H1 (cell line): Measurements from ENCODE around the gene MYLK. TPM values are rescaled to one million over a fixed set of nuclear protein-coding genes. Genes with fewer than 3 reads are reported as not detected.

Experiments used
- CTCF ChIA-PET: fragments of 300-600 bp; sonication (Branson Sonifier 250); formaldehyde crosslinking; loops from one replicate; lab custom pipeline; 2021; ENCODE audit not compliant: partially characterized antibody; lab: Charles Lee
- POLR2A ChIA-PET: fragments of 300-600 bp; sonication (Branson Sonifier 250); formaldehyde crosslinking; loops from one replicate; lab custom pipeline; 2021; ENCODE audit warnings: inconsistent platforms; ENCODE audit not compliant: partially characterized antibody; lab: Charles Lee
- DNase-seq, 2 experiments: peaks; one replicate each; pipeline versions ENCODE4 v3.0.0 to v3.0.0-alpha.2; 2010 to 2022; ENCODE audit warnings: low spot score in 2 of 2, low read depth in 1 of 2, mixed read lengths in 1 of 2
- FAIRE-seq: peaks from 2 replicates; lab custom pipeline; 2011; peaks lifted over from hg19 to GRCh38; lab: Jason Lieb, UNC
- H2AFZ ChIP-seq: 2 replicates; pipeline ENCODE4 v1.8.1; 2012; ENCODE audit warnings: low read length, inconsistent platforms
- H2AK5ac ChIP-seq: 2 replicates; pipeline ENCODE4 v1.6.1; 2013; ENCODE audit warnings: low read depth, low read length
- H2BK120ac ChIP-seq: replicated peaks from 2 replicates; pipeline ENCODE3; 2013; ENCODE audit warnings: low read depth, low read length, inconsistent platforms
- H2BK12ac ChIP-seq: 2 replicates; pipeline ENCODE4 v1.6.1; 2013; ENCODE audit warnings: low read depth, low read length
- H2BK15ac ChIP-seq: 2 replicates; pipeline ENCODE4 v1.6.1; 2013; ENCODE audit warnings: low read length
- H2BK20ac ChIP-seq: 2 replicates; pipeline ENCODE4 v1.6.1; 2013; ENCODE audit warnings: low read length
- H2BK5ac ChIP-seq: 2 replicates; pipeline ENCODE4 v1.6.1; 2013; ENCODE audit warnings: low read depth, low read length
- H3K14ac ChIP-seq: 2 replicates; pipeline ENCODE4 v1.6.1; 2013; ENCODE audit warnings: inconsistent platforms; ENCODE audit not compliant: insufficient read length
- H3K18ac ChIP-seq: 2 replicates; pipeline ENCODE4 v1.6.1; 2013; ENCODE audit warnings: low read length; ENCODE audit errors: extremely low read depth
- H3K23ac ChIP-seq: 2 replicates; pipeline ENCODE4 v1.6.1; 2013; ENCODE audit warnings: inconsistent platforms; ENCODE audit not compliant: insufficient read length
- H3K23me2 ChIP-seq: 2 replicates; pipeline ENCODE4 v1.6.1; 2013; ENCODE audit warnings: low read depth, low read length
- H3K27ac ChIP-seq: 2 replicates; pipeline ENCODE4 v1.6.1; 2011; ENCODE audit warnings: low read depth, low read length, inconsistent platforms
- H3K27me3 ChIP-seq, 4 experiments: replicated peaks in 1 of 4; 1 replicate in 1 of 4; 2 replicates in 3 of 4; pipeline versions ENCODE4 v1.6.1 to v1.8.1; 2011 to 2013; ENCODE audit warnings: low read length in 3 of 4, mild to moderate bottlenecking in 3 of 4, inconsistent platforms in 2 of 4, mixed read lengths in 2 of 4, moderate library complexity in 1 of 4; ENCODE audit not compliant: control insufficient read depth in 3 of 4, insufficient read depth in 3 of 4; ENCODE audit errors: extremely low read depth in 1 of 4
- H3K36me3 ChIP-seq, 4 experiments: 2 replicates each; pipeline versions ENCODE4 v1.6.1 to v1.8.1; 2011 to 2013; ENCODE audit warnings: mild to moderate bottlenecking in 4 of 4, low read length in 3 of 4, moderate library complexity in 2 of 4, control low read depth in 1 of 4, inconsistent platforms in 1 of 4; ENCODE audit not compliant: insufficient read depth in 4 of 4, control insufficient read depth in 2 of 4
- H3K4ac ChIP-seq: replicated peaks from 2 replicates; pipeline ENCODE3; 2013; ENCODE audit warnings: low read length, low read depth, mixed read lengths, inconsistent platforms; ENCODE audit not compliant: insufficient read length
- H3K4me1 ChIP-seq, 4 experiments: replicated peaks in 1 of 4; 1 replicate in 1 of 4; 2 replicates in 3 of 4; pipeline versions ENCODE4 v1.6.1 to v1.8.1; 2011 to 2013; ENCODE audit warnings: low read length in 3 of 4, inconsistent platforms in 2 of 4, mixed read lengths in 1 of 4; ENCODE audit not compliant: insufficient read depth in 4 of 4, control insufficient read depth in 3 of 4
- H3K4me2 ChIP-seq, 2 experiments: 2 replicates each; pipeline versions ENCODE4 v1.6.1 to v1.8.1; 2011 to 2013; ENCODE audit warnings: low read depth in 2 of 2, low read length in 2 of 2, control low read depth in 1 of 2, inconsistent platforms in 1 of 2, mild to moderate bottlenecking in 1 of 2; ENCODE audit not compliant: insufficient read depth in 1 of 2
- H3K4me3 ChIP-seq, 4 experiments: fragments of 200-600, 300-600 bp in 1 of 4; sonication (generic), shearing (Covaris generic), sonication (Bioruptor Twin) in 1 of 4; 2 replicates each; pipeline versions ENCODE4 v1.5.1 to v1.8.1; 2011 to 2016; ENCODE audit warnings: low read length in 4 of 4, low read depth in 3 of 4, control low read depth in 2 of 4, inconsistent platforms in 2 of 4, mild to moderate bottlenecking in 2 of 4, mixed read lengths in 1 of 4, moderate library complexity in 1 of 4; ENCODE audit not compliant: insufficient read depth in 2 of 4; ENCODE audit errors: extremely low read depth in 1 of 4
- H3K56ac ChIP-seq: replicated peaks from 2 replicates; pipeline ENCODE3; 2013; ENCODE audit warnings: low read depth, mild to moderate bottlenecking, mixed read lengths, low read length, inconsistent platforms; ENCODE audit not compliant: insufficient read length
- H3K79me1 ChIP-seq: 2 replicates; pipeline ENCODE4 v1.6.1; 2013; ENCODE audit warnings: low read depth, low read length, control low read depth
- H3K79me2 ChIP-seq, 2 experiments: 2 replicates each; pipeline versions ENCODE4 v1.6.1 to v1.8.1; 2012 to 2013; ENCODE audit warnings: low read length in 2 of 2, mild to moderate bottlenecking in 2 of 2, inconsistent platforms in 1 of 2; ENCODE audit not compliant: insufficient read depth in 2 of 2, control insufficient read depth in 1 of 2
- H3K9ac ChIP-seq, 4 experiments: replicated peaks in 1 of 4; 1 replicate in 1 of 4; 2 replicates in 3 of 4; pipeline versions ENCODE4 v1.6.1 to v1.8.1; 2011 to 2013; ENCODE audit warnings: low read depth in 3 of 4, low read length in 3 of 4, control low read depth in 2 of 4, mild to moderate bottlenecking in 2 of 4, moderate library complexity in 2 of 4, inconsistent platforms in 1 of 4; ENCODE audit errors: extremely low read depth in 1 of 4
- H3K9me3 ChIP-seq, 2 experiments: 2 replicates each; pipeline versions ENCODE4 v1.6.1 to v1.8.1; 2012 to 2013; ENCODE audit warnings: mild to moderate bottlenecking in 2 of 2, moderate library complexity in 2 of 2, control low read depth in 1 of 2, inconsistent platforms in 1 of 2, low read depth in 1 of 2, low read length in 1 of 2, mixed read lengths in 1 of 2; ENCODE audit not compliant: insufficient read depth in 2 of 2
- H4K20me1 ChIP-seq, 2 experiments: replicated peaks in 1 of 2; 2 replicates each; pipeline versions ENCODE3 to v1.8.1; 2011 to 2013; ENCODE audit warnings: inconsistent platforms in 2 of 2, low read length in 2 of 2, mild to moderate bottlenecking in 1 of 2; ENCODE audit not compliant: insufficient read depth in 2 of 2, control insufficient read depth in 1 of 2
- H4K5ac ChIP-seq: 2 replicates; pipeline ENCODE4 v1.6.1; 2013; ENCODE audit warnings: low read length, low read depth, mixed read lengths, inconsistent platforms; ENCODE audit not compliant: insufficient read length
- H4K8ac ChIP-seq: 2 replicates; pipeline ENCODE4 v1.8.0; 2013; ENCODE audit warnings: mild to moderate bottlenecking, moderate library complexity, low read length, inconsistent platforms; ENCODE audit not compliant: insufficient read depth; ENCODE audit errors: extremely low read depth
- H4K91ac ChIP-seq: replicated peaks from 2 replicates; pipeline ENCODE3; 2013; ENCODE audit warnings: low read length, mixed read lengths, inconsistent platforms; ENCODE audit not compliant: insufficient read length
- BCL11A ChIP-seq, 2 experiments: IDR thresholded peaks; one replicate each; pipeline ENCODE4 v1.6.1; 2011; ENCODE audit warnings: low read depth in 2 of 2, low read length in 2 of 2, mild to moderate bottlenecking in 2 of 2
- CHD2 ChIP-seq: IDR thresholded peaks from 2 replicates; pipeline ENCODE4 v1.6.1; 2012; ENCODE audit warnings: low read length, improper control_type of control experiment
- CREB1 ChIP-seq: IDR thresholded peaks from 2 replicates; pipeline ENCODE4 v1.6.1; 2012; ENCODE audit warnings: inconsistent platforms
- EP300 ChIP-seq, 2 experiments: IDR thresholded peaks; 1 replicate in 1 of 2; 2 replicates in 1 of 2; pipeline ENCODE4 v1.6.1; 2011 to 2012; ENCODE audit warnings: low read depth in 2 of 2, low read length in 2 of 2, mild to moderate bottlenecking in 2 of 2, borderline replicate concordance in 1 of 2, inconsistent platforms in 1 of 2, moderate library complexity in 1 of 2
- FOSL1 ChIP-seq: IDR thresholded peaks from 2 replicates; pipeline ENCODE4 v1.6.1; 2011; ENCODE audit warnings: mild to moderate bottlenecking, low read depth, low read length, moderate library complexity; ENCODE audit not compliant: insufficient read depth
- MAFK ChIP-seq: IDR thresholded peaks from 2 replicates; pipeline ENCODE4 v1.6.1; 2012; ENCODE audit warnings: low read depth, mild to moderate bottlenecking, improper control_type of control experiment, low read length
- RAD21 ChIP-seq, 2 experiments: IDR thresholded peaks in 1 of 2; conservative IDR thresholded peaks in 1 of 2; 2 replicates each; pipeline ENCODE4 v1.6.1; 2011; ENCODE audit warnings: low read depth in 2 of 2, low read length in 2 of 2, improper control_type of control experiment in 1 of 2, inconsistent platforms in 1 of 2, mild to moderate bottlenecking in 1 of 2, moderate library complexity in 1 of 2
- RBBP5 ChIP-seq: IDR thresholded peaks from 2 replicates; pipeline ENCODE4 v1.7.1; 2012; ENCODE audit warnings: low read depth, mild to moderate bottlenecking, inconsistent platforms, low read length, moderate library complexity, borderline replicate concordance
- RFX5 ChIP-seq: IDR thresholded peaks from 2 replicates; pipeline ENCODE4 v1.6.1; 2011; ENCODE audit warnings: low read depth, low read length, improper control_type of control experiment, borderline replicate concordance
- RXRA ChIP-seq: IDR thresholded peaks from 2 replicates; pipeline ENCODE4 v1.6.1; 2011; ENCODE audit warnings: low read depth, mild to moderate bottlenecking, low read length, moderate library complexity; ENCODE audit not compliant: insufficient read depth
- SIRT6 ChIP-seq: IDR thresholded peaks from one replicate; pipeline ENCODE4 v1.7.1; 2012; ENCODE audit warnings: low read length, inconsistent platforms
- SRF ChIP-seq: IDR thresholded peaks from 2 replicates; pipeline ENCODE4 v1.6.1; 2011; ENCODE audit warnings: mild to moderate bottlenecking, low read depth, low read length, moderate library complexity
- ZNF274 ChIP-seq: IDR thresholded peaks from 2 replicates; pipeline ENCODE4 v1.7.0; 2012; ENCODE audit warnings: low read length, borderline replicate concordance; ENCODE audit errors: extremely low read depth
- WGBS, 2 experiments: shearing (Covaris generic) in 1 of 2; methylation state at CpG; one replicate each; pipeline versions ENCODE4 v1.1.6 to v1.1.7; 2013 to 2015; ENCODE audit warnings: low lambda C conversion rate in 2 of 2, mixed read lengths in 2 of 2, inconsistent platforms in 1 of 2, low coverage in 1 of 2, missing lambda C conversion rate in 1 of 2; ENCODE audit not compliant: insufficient replicate concordance in 2 of 2, insufficient coverage in 1 of 2, insufficient read length in 1 of 2; ENCODE audit errors: extremely low coverage in 1 of 2, missing lambda C conversion rate in 1 of 2; 5-methylcytosine and 5-hydroxymethylcytosine counted together
- polyA plus RNA-seq, 7 experiments: library from polyadenylated mRNA; depleted of rRNA in 3 of 7; stranded (reverse) in 5 of 7; unstranded in 2 of 7; fragments of >200 nt in 5 of 7; fragments of 200-250 nt in 2 of 7; gene quantifications; 1 replicate in 5 of 7; 2 replicates in 1 of 7; 4 replicates in 1 of 7; pipeline versions ENCODE4 v1.2.1 to v1.2.3, GENCODE V29; 2011 to 2013; ENCODE audit warnings: missing spikeins in 2 of 7, mixed read lengths in 2 of 7
- total RNA-seq: library from RNA; stranded (reverse); fragmentation: NEBNext Ultra II Directional; extraction: Animal tissue kit (Norgen Biotek cat#: 25700); gene quantifications from 2 replicates; pipeline ENCODE4 v1.2.1, GENCODE V29; 2021
- TF ChIP-seq, protein P1 (sequence below): IDR thresholded peaks from 2 replicates; pipeline ENCODE4 v1.6.1; 2011; ENCODE audit warnings: low read depth, mild to moderate bottlenecking, low read length; ENCODE audit not compliant: insufficient read depth

The MYLK gene
- total and polyA plus RNA-seq, 2 of the 8 experiments (the other 6 are each of a cell fraction or from before 2014, with no cell fraction given), result 11.6 to 21.3 TPM

DNA sequence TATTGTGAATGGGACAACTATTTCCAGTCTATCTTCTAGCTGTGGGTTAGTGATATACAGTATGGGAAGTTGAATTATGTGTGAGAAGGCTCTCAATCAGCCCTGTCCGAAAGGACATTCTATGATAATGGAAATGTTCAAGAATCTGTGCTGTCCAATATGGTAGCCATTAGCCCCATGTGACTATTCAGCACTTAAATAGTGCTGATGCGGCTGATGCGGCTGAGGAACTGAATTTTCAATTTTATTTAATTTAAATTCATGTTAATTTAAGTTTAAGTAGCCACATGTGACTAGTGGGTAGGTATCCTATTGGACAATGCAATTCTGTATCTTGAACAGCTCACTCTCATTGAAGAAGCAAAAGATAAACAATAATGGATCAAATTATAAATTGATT, 98.5 kb downstream of the MYLK start:
- FAIRE-seq (no peak), DNase-seq (no peak)
- H4K8ac ChIP-seq, result no peak overlapping the region
- POLR2A ChIA-PET, result no interaction called here
- H2BK12ac ChIP-seq, result no peak overlapping the region
- H3K36me3 ChIP-seq, result 0 out of 8 replicates have a peak, but pooled peaks cover 0 to under 1% (median 0%) of the 10 kb centered on the region in 4 experiments
- H3K4ac ChIP-seq, result no peak overlapping the region
- H3K9ac ChIP-seq, result no peak overlapping the region
- no peak overlapping the region for H2BK5ac ChIP-seq
- no peak overlapping the region for H2BK20ac ChIP-seq
- H3K56ac ChIP-seq, result no peak overlapping the region
- no peak overlapping the region for H4K5ac ChIP-seq
- no peak overlapping the region for H3K18ac ChIP-seq
- no peak overlapping the region for H2BK15ac ChIP-seq
- H3K27me3 ChIP-seq, result no peaks in the 10 kb centered on the region
- H3K4me2 ChIP-seq, result no peak overlapping the region
- CTCF ChIA-PET, result interaction anchor here (1.0 to 2.0 kb wide), 2 partner anchors 144 to 492 kb away, joined by 3 to 4 read pairs; no protein-coding TSS in a partner anchor
- H2AK5ac ChIP-seq, result no peak overlapping the region
- no peaks in the 10 kb centered on the region for H3K9me3 ChIP-seq
- 88% methylated on average over 3 of the region's 3 CpGs; no CpG with 5 or more reads in 1 of the 2 experiments for WGBS, 2 experiments
- H4K91ac ChIP-seq, result no peak overlapping the region
- no peaks in the 10 kb centered on the region for H4K20me1 ChIP-seq
- no peak overlapping the region for H3K14ac ChIP-seq
- no peak overlapping the region for H3K27ac ChIP-seq
- no peaks in the 10 kb centered on the region for H3K23me2 ChIP-seq
- H3K79me2 ChIP-seq, result no peaks in the 10 kb centered on the region
- peaks cover 0 to 3% (median 0%) of the 10 kb centered on the region in 4 experiments; a peak in 1 of 7 replicates for H3K4me1 ChIP-seq
- H2BK120ac ChIP-seq, result no peak overlapping the region
- H3K4me3 ChIP-seq, result no peak overlapping the region
- no peak overlapping the region for H3K23ac ChIP-seq
- H3K79me1 ChIP-seq, result no peaks in the 10 kb centered on the region; the same call in 1 of the 2 replicates
- H2AFZ ChIP-seq, result no peak overlapping the region
- no peak for TF ChIP-seq CREB1
- no peak for TF ChIP-seq FOSL1
- no peak for TF ChIP-seq RXRA
- no peak for TF ChIP-seq EP300 (IDR thresholded peaks at IDR 0.05; ENCODE audit: borderline replicate concordance in 1 of 2, low read depth in 2 of 2, low read length in 2 of 2)
- TF ChIP-seq BCL11A (IDR thresholded peaks at IDR 0.05; ENCODE audit: low read depth in 2 of 2, low read length in 2 of 2), result no peak
- TF ChIP-seq SRF, result no peak
- TF ChIP-seq ZNF274, result no peak
- no peak for TF ChIP-seq MAFK
- TF ChIP-seq CHD2, result no peak
- no peak for TF ChIP-seq RBBP5
- TF ChIP-seq, protein P1, sequence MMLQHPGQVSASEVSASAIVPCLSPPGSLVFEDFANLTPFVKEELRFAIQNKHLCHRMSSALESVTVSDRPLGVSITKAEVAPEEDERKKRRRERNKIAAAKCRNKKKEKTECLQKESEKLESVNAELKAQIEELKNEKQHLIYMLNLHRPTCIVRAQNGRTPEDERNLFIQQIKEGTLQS, result no peak
- TF ChIP-seq SIRT6, result no peak
- no peak for TF ChIP-seq RAD21 (IDR thresholded peaks at IDR 0.05 in 1 of 2, conservative IDR thresholded peaks at IDR 0.05 in 1 of 2; ENCODE audit: low read depth in 2 of 2, low read length in 2 of 2)
- no peak for TF ChIP-seq RFX5
